ENCODE measurements around the gene ADAMTSL2.
"Not testable (repeated sequence)": the region's sequence is repeated elsewhere in the genome, so short reads cannot be mapped to it uniquely, and the experiment has no call there.

Gene ADAMTSL2

DNA sequence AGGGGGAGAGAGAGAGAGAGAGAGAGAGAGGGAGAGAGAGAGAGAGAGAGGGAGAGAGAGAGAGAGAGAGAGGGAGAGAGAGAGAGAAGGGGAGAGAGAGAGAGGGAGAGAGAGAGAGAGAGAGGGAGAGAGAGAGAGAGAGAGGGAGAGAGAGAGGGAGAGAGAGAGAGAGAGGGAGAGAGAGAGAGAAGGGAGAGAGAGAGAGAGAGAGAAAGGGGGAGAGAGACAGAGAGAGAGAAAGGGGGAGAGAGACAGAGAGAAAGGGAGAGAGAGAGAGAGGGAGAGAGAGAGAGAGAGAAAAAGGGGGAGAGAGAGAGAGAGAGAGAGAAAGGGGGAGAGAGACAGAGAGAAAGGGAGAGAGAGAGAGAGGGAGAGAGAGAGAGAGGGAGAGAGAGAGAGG is 29.3 kb downstream of the ADAMTSL2 start:
- H3K9me3 ChIP-seq (ENCODE audit: control insufficient read depth in 5 of 5, low read length in 5 of 5); H3K9ac ChIP-seq (ENCODE audit: low read length in 5 of 5); H3K4me3 ChIP-seq (ENCODE audit: low read depth in 1 of 5, low read length in 5 of 5); H3K27ac ChIP-seq (ENCODE audit: low read depth, low read length); H3K36me3 ChIP-seq (ENCODE audit: control insufficient read depth in 5 of 5, insufficient read depth in 5 of 5, low read length in 5 of 5): not testable (repeated sequence)
- H3K27me3 ChIP-seq (ENCODE audit: control insufficient read depth in 5 of 5, insufficient read depth in 4 of 5, low read length in 5 of 5), result peaks cover 10 to 37% (median 21%) of the 10 kb centered on the region in 5 donors
- peaks cover 3 to 29% (median 22%) of the 10 kb centered on the region in 5 donors for H3K4me1 ChIP-seq (ENCODE audit: control insufficient read depth in 5 of 5, insufficient read depth in 5 of 5, low read length in 5 of 5)

GRCh38 chr9:133564451-133565116 is 30.1 kb downstream of the ADAMTSL2 start:
- no peaks in the 10 kb centered on the region for H3K36me3 ChIP-seq (ENCODE audit: control insufficient read depth in 5 of 5, insufficient read depth in 5 of 5, low read length in 5 of 5)
- peak overlapping the region; percentile 37 for H3K27ac ChIP-seq (ENCODE audit: low read depth, low read length)
- peaks cover 3 to 26% (median 19%) of the 10 kb centered on the region in 5 donors for H3K4me1 ChIP-seq (ENCODE audit: control insufficient read depth in 5 of 5, insufficient read depth in 5 of 5, low read length in 5 of 5)
- H3K27me3 ChIP-seq (ENCODE audit: control insufficient read depth in 5 of 5, insufficient read depth in 4 of 5, low read length in 5 of 5), result peaks cover 10 to 37% (median 23%) of the 10 kb centered on the region in 5 donors
- H3K4me3 ChIP-seq (ENCODE audit: low read depth in 1 of 5, low read length in 5 of 5), result no peak overlapping the region
- H3K9ac ChIP-seq (ENCODE audit: low read length in 5 of 5), result no peak overlapping the region
- H3K9me3 ChIP-seq (ENCODE audit: control insufficient read depth in 5 of 5, low read length in 5 of 5), result no peaks in the 10 kb centered on the region

- H3K9ac ChIP-seq (ENCODE audit: low read length in 5 of 5), result no peak overlapping the region
- no peak overlapping the region for H3K27ac ChIP-seq (ENCODE audit: low read depth, low read length)
- peaks cover 3 to 25% (median 16%) of the 10 kb centered on the region in 5 donors for H3K4me1 ChIP-seq (ENCODE audit: control insufficient read depth in 5 of 5, insufficient read depth in 5 of 5, low read length in 5 of 5)
- peaks cover 18 to 31% (median 23%) of the 10 kb centered on the region in 5 donors for H3K27me3 ChIP-seq (ENCODE audit: control insufficient read depth in 5 of 5, insufficient read depth in 4 of 5, low read length in 5 of 5)
- H3K36me3 ChIP-seq (ENCODE audit: control insufficient read depth in 5 of 5, insufficient read depth in 5 of 5, low read length in 5 of 5), result no peaks in the 10 kb centered on the region
- H3K4me3 ChIP-seq (ENCODE audit: low read depth in 1 of 5, low read length in 5 of 5), result no peak overlapping the region
- no peaks in the 10 kb centered on the region for H3K9me3 ChIP-seq (ENCODE audit: control insufficient read depth in 5 of 5, low read length in 5 of 5)
Measured at GRCh38 chr9:133566382-133566781, 31.9 kb downstream of the ADAMTSL2 start.

DNA sequence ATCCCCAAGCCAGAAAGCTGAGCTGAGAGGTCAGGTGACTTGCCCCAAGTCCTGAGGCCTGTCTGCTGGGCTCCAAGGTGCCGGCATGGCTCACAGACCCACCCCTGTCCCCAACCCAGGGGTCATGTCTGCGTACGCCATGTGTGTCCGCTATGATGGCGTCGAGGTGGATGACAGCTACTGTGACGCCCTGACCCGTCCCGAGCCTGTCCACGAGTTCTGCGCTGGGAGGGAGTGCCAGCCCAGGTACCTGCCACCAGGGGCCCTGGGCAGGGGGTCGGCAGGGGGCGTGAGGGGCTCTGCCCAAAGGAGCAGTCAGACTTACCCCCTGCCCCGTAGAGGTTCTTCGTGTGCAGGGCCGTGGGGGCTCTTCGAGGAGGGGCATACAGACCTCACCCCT is 32.3 kb downstream of the ADAMTSL2 start:
- no peak overlapping the region for H3K4me3 ChIP-seq (ENCODE audit: low read depth in 1 of 5, low read length in 5 of 5)
- peaks cover 20 to 33% (median 24%) of the 10 kb centered on the region in 5 donors for H3K27me3 ChIP-seq (ENCODE audit: control insufficient read depth in 5 of 5, insufficient read depth in 4 of 5, low read length in 5 of 5)
- H3K9ac ChIP-seq (ENCODE audit: low read length in 5 of 5), result no peak overlapping the region
- peaks cover 3 to 25% (median 16%) of the 10 kb centered on the region in 5 donors for H3K4me1 ChIP-seq (ENCODE audit: control insufficient read depth in 5 of 5, insufficient read depth in 5 of 5, low read length in 5 of 5)
- H3K9me3 ChIP-seq (ENCODE audit: control insufficient read depth in 5 of 5, low read length in 5 of 5), result no peaks in the 10 kb centered on the region
- no peak overlapping the region for H3K27ac ChIP-seq (ENCODE audit: low read depth, low read length)
- H3K36me3 ChIP-seq (ENCODE audit: control insufficient read depth in 5 of 5, insufficient read depth in 5 of 5, low read length in 5 of 5), result no peaks in the 10 kb centered on the region

GRCh38 chr9:133568186-133568585 is 33.7 kb downstream of the ADAMTSL2 start:
- Histone ChIP-seq H3K9ac (ENCODE audit: low read length in 5 of 5) (no peak overlapping the region), H3K36me3 (ENCODE audit: control insufficient read depth in 5 of 5, insufficient read depth in 5 of 5, low read length in 5 of 5) (no peaks in the 10 kb centered on the region), H3K9me3 (ENCODE audit: control insufficient read depth in 5 of 5, low read length in 5 of 5) (no peaks in the 10 kb centered on the region), H3K4me3 (ENCODE audit: low read depth in 1 of 5, low read length in 5 of 5) (no peak overlapping the region), H3K4me1 (ENCODE audit: control insufficient read depth in 5 of 5, insufficient read depth in 5 of 5, low read length in 5 of 5) (peaks cover 2 to 31% (median 18%) of the 10 kb centered on the region in 5 donors), H3K27me3 (ENCODE audit: control insufficient read depth in 5 of 5, insufficient read depth in 4 of 5, low read length in 5 of 5) (peaks cover 17 to 33% (median 23%) of the 10 kb centered on the region in 5 donors), H3K27ac (ENCODE audit: low read depth, low read length) (no peak overlapping the region)

DNA sequence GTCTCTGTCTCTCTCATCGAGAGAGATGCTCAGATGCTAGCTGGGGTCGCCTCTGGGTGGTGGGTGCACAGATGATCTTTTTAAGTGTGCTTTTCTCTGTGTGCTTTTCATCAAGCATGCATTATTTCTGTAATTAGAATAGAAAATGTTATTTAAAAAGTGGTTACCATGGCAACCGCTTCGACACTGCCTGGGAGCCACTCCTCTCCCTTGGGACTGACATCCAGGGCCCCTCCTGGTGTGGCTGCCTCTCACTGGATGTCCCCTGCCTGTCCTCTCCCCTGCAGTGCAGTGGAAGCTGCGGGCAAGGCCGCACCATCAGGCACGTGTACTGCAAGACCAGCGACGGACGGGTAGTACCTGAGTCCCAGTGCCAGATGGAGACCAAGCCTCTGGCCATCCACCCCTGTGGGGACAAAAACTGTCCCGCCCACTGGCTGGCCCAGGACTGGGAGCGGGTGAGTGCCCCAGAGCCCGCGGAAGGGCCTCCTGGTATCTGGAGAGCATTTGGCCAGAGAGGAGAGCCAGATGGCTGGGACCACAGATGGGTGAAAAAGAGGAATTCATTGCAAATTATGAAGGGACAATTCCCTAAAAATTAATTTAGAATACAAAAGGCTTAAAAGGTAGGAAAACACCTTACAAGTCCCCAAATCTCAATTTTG is 34.7 kb downstream of the ADAMTSL2 start:
- Histone ChIP-seq H3K27me3 (ENCODE audit: control insufficient read depth in 5 of 5, insufficient read depth in 4 of 5, low read length in 5 of 5) (peaks cover 12 to 34% (median 26%) of the 10 kb centered on the region in 5 donors), H3K4me1 (ENCODE audit: control insufficient read depth in 5 of 5, insufficient read depth in 5 of 5, low read length in 5 of 5) (peaks cover 0 to 29% (median 17%) of the 10 kb centered on the region in 5 donors), H3K9ac (ENCODE audit: low read length in 5 of 5) (no peak overlapping the region), H3K9me3 (ENCODE audit: control insufficient read depth in 5 of 5, low read length in 5 of 5) (no peaks in the 10 kb centered on the region), H3K4me3 (ENCODE audit: low read depth in 1 of 5, low read length in 5 of 5) (no peak overlapping the region), H3K36me3 (ENCODE audit: control insufficient read depth in 5 of 5, insufficient read depth in 5 of 5, low read length in 5 of 5) (no peaks in the 10 kb centered on the region), H3K27ac (ENCODE audit: low read depth, low read length) (no peak overlapping the region)

DNA sequence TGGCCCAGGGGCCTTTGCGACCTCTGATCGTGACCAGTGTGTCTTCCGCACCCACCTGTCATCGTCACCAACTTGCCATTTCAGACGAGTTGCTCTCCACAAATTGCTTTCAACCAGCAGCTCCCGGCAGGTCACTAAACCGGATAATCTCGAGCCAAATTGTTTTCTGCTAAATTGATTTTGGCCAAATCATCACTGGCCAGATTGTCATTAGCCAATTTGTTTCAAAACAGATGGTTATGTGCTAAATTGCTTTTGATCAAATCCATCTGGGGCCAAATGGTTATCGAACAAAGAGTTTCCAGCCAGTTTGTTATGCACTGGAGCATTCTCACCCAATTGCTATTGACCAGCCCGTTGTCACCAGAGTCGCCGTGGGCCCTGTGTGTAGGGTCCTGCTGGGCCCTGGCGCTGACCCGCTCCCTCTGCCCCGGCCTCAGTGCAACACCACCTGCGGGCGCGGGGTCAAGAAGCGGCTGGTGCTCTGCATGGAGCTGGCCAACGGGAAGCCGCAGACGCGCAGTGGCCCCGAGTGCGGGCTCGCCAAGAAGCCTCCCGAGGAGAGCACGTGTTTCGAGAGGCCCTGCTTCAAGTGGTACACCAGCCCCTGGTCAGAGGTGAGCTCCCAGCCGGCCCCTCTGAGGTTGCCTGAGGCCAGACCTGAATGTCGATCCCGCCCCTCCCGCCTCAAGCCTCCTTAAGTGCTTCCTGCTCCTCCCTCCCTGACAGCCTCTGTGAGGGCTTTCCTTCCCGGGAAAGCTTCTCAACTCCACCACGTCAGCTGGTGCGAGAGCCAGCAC is 35.6 kb downstream of the ADAMTSL2 start:
- H3K36me3 ChIP-seq (ENCODE audit: control insufficient read depth in 5 of 5, insufficient read depth in 5 of 5, low read length in 5 of 5), result no peaks in the 10 kb centered on the region
- no peaks in the 10 kb centered on the region for H3K9me3 ChIP-seq (ENCODE audit: control insufficient read depth in 5 of 5, low read length in 5 of 5)
- peaks cover 12 to 37% (median 29%) of the 10 kb centered on the region in 5 donors for H3K27me3 ChIP-seq (ENCODE audit: control insufficient read depth in 5 of 5, insufficient read depth in 4 of 5, low read length in 5 of 5)
- no peak overlapping the region for H3K9ac ChIP-seq (ENCODE audit: low read length in 5 of 5)
- H3K27ac ChIP-seq (ENCODE audit: low read depth, low read length), result no peak overlapping the region
- peaks cover 0 to 22% (median 16%) of the 10 kb centered on the region in 5 donors for H3K4me1 ChIP-seq (ENCODE audit: control insufficient read depth in 5 of 5, insufficient read depth in 5 of 5, low read length in 5 of 5)
- H3K4me3 ChIP-seq (ENCODE audit: low read depth in 1 of 5, low read length in 5 of 5), result no peak overlapping the region

- no peaks in the 10 kb centered on the region for H3K36me3 ChIP-seq (ENCODE audit: control insufficient read depth in 5 of 5, insufficient read depth in 5 of 5, low read length in 5 of 5)
- H3K4me1 ChIP-seq (ENCODE audit: control insufficient read depth in 5 of 5, insufficient read depth in 5 of 5, low read length in 5 of 5), result peaks cover 0 to 16% (median 12%) of the 10 kb centered on the region in 5 donors
- no peak overlapping the region for H3K4me3 ChIP-seq (ENCODE audit: low read depth in 1 of 5, low read length in 5 of 5)
- H3K27ac ChIP-seq (ENCODE audit: low read depth, low read length), result no peak overlapping the region
- H3K9me3 ChIP-seq (ENCODE audit: control insufficient read depth in 5 of 5, low read length in 5 of 5), result no peaks in the 10 kb centered on the region
- H3K9ac ChIP-seq (ENCODE audit: low read length in 5 of 5), result no peak overlapping the region
- H3K27me3 ChIP-seq (ENCODE audit: control insufficient read depth in 5 of 5, insufficient read depth in 4 of 5, low read length in 5 of 5), result peaks cover 16 to 38% (median 34%) of the 10 kb centered on the region in 5 donors
Measured at GRCh38 chr9:133570691-133571080, 36.2 kb downstream of the ADAMTSL2 start.

DNA sequence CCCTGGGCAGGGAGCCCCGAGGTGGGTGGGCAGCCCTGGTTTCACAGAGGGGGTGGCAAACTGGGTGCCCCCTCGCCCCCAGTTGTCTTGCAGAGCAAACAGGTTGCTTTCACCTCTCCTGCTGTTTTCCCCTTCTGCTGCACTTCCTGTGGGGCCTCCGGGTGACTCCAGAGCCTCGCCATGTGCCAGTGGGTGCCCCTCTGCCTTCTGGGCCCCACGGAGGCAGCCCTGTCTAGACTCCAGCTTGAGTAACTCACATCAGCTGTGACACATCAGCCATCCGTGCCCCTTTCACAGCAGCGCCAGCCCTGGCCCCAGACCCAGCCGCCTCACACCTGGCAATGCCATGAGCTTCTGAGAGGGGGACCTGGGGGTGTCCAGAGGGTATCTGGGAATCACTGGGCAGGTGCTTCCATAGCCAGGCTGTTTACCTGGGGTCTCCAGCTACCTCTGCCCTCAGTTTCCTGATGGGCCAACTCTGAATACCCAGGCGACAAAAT is 36.9 kb downstream of the ADAMTSL2 start:
- peaks cover 21 to 43% (median 41%) of the 10 kb centered on the region in 5 donors for H3K27me3 ChIP-seq (ENCODE audit: control insufficient read depth in 5 of 5, insufficient read depth in 4 of 5, low read length in 5 of 5)

More for the DNA sequence above, 36.9 kb downstream of the ADAMTSL2 start:
- no peaks in the 10 kb centered on the region for H3K36me3 ChIP-seq (ENCODE audit: control insufficient read depth in 5 of 5, insufficient read depth in 5 of 5, low read length in 5 of 5)
- no peak overlapping the region for H3K27ac ChIP-seq (ENCODE audit: low read depth, low read length)
- no peak overlapping the region for H3K9ac ChIP-seq (ENCODE audit: low read length in 5 of 5)
- no peaks in the 10 kb centered on the region for H3K9me3 ChIP-seq (ENCODE audit: control insufficient read depth in 5 of 5, low read length in 5 of 5)
- peaks cover 0 to 14% (median 12%) of the 10 kb centered on the region in 5 donors for H3K4me1 ChIP-seq (ENCODE audit: control insufficient read depth in 5 of 5, insufficient read depth in 5 of 5, low read length in 5 of 5)
- H3K4me3 ChIP-seq (ENCODE audit: low read depth in 1 of 5, low read length in 5 of 5), result no peak overlapping the region

Measured in subcutaneous abdominal adipose tissue (tissue), 5 donors.